HCEC 1CT (cell line): ENCODE data around the gene CACNA1C.

ENCODE experiments used
- DNase-seq: peaks from one replicate; pipeline ENCODE4 v3.0.0-alpha.2; 2017

The CACNA1C gene

GRCh38 chr12:2332236-2332635 is 279.4 kb downstream of the CACNA1C start:
- DNase-seq: peak; percentile 29

DNA sequence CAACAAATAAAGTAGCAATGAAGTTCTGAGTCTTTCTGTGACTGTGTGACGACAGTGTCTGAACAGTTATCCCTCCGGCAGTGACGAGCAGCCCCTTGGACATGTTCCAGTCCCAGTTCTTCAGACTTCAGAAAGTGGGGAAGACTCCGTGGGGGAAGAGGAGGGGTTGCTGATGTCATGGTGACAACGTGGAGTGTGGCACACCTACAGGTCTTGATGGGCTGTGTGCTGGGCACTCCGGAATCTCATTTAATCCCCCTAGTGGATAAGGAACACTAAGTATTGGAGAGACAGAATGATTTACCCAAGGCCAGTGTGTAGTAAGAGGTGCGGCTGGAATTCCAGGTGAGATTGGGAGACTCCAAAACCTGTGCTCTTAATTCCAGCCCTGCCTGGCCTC is 280.2 kb downstream of the CACNA1C start:
- DNase-seq: no peak

DNA sequence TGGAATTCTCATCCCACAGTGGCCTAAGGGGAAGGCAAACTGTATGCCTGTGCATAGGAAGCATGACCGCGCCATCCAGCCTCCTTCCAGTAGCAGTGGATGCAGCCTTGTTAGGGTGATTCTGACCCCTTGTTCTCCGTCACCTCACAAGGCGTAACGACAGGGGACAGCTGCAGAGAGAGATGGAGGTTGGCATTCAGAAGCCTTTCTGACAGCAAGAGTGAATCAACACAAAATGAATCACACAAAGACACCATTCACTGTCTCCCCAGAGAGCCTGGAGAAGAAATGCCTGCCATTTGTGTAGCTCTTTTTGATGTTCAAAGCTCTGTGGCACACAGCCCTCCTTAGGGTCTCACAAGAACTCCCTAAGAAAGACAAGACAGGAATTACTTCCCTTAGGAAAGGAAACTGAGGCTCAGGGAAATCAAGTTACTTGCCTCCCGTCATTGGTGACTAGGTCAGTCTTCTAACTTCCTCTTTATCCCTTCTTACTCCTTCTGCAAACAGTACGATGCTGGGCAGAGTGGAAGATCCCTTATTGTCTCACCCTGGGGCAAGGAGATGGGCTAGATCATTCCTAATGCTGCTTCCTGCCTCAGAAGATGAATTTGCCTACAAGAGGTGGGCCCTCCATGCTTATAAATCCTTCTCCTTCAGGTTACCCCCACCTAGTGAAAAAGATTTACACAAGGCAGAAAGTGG is 280.9 kb downstream of the CACNA1C start:
- DNase-seq: no peak

DNA sequence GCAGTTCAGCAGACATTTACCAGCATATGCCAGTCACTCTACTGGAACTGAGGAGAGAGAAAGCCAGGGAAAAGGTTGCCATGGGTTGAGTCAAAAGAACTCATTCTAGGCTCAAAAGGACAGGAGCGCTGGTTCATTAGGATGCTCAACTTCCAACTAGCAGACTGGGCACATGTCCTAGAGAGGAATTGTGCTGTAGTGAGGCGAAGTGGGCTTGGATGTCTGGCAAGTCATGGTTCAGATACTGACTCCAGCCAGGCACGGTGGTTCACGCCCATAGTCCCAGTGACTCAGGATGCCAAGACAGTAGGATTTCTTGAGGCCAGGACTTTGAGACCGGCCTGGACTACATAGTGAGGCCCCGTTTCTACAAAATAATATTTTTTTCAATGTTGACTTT is 281.5 kb downstream of the CACNA1C start:
- DNase-seq: no peak

DNA sequence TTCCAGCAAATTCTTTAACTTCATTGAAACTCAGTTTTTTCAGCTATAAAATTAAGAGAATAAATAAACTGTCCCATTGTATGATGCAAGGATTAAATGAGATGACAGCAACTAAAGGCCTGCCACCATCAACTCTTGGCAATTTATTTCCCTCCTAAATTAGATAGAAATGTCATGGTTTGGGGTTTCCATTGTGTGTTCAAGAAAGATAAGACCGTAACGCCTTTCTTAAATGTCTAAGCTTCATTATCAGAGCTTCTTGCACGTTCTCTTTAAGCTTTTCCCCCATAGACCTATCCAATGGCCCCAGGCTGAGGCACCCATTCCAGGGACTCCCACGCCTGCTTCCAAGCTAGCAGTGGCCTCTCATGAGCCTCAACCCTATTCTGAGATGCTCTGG is 281.9 kb downstream of the CACNA1C start:
- no peak for DNase-seq

- DNase-seq: no peak
Observed at GRCh38 chr12:2335109-2335508, 282.3 kb downstream of the CACNA1C start.

DNA sequence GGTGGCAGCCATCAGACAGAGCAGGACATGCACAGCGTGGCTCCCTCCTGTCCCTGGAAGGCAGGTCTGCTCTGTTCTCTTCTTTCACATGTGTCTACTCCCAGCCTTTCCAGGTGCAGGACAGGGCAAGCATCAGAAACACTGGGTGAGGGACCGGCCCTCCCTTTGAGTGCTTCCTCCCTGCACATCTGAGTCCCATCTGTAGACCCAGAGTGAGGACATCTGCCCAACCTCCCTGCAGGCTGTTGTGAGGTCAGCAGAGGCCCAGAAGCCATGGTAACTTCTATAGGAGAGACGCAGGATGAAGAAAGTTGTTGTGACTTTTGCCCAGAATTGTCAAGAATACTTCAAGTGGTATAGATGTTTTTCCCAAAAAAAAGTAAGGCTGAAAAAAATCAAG is 282.7 kb downstream of the CACNA1C start:
- DNase-seq: peak; percentile 51

DNA sequence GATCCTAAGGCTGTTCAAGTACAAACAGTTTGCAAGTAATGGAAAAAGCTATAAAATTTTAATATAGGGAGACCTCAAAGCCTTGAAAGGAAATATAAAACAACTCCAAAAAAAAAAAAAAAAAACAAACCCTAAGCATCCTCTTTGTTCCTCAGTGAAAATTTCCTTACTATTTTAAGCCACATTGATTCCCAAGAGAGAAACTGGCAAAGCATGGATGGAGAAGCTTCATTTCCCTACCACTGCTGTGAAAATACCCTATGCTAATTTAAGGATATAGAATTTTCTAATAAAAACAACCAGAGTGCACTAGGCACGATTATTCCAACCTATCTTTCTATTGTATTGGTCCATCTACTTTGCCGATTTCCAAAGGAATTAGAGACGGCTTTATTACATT is 283.1 kb downstream of the CACNA1C start:
- DNase-seq: no peak

DNA sequence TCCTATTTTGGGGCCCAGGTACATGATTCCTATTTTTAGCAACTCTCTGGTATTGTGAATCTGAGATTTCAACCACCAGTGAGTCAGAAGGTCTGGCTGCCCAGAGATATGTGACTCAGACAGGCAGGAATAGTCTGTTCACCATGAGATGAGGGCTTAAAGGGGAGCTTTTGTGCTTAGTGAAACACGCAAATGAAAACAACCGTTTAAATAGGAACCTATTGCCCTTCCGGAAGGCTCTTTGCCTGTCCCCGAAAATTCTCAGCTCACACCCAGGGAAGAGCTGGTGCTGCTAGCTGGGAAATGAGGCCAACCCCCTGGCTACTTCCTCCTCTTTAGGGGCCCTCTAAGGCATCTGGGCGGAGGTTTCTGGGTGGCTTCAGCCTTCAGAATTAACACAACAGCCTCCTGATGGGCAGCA is 283.6 kb downstream of the CACNA1C start:
- DNase-seq: peak; percentile 99

GRCh38 chr12:2337031-2338010 is 284.5 kb downstream of the CACNA1C start:
- DNase-seq: no peak

DNA sequence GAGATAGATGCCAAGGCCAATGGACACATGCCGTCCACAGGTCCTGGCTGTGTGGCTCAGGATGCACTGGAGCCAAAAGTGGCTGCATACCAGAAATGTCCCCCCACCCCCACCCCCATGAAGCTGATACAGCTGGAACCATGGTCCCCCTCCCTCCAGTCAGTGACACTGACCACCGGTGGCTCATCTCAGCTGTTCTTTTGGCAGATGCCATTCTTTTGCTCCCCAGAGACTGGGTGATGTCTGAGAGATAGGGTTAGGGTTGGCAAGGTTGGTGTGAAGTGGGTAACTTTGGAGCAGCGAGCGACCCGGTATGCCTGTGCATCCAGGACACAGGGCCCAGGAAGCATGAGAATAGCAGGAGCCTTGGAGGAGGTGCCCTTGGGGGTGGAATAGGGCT is 285.6 kb downstream of the CACNA1C start:
- no peak for DNase-seq

GRCh38 chr12:2338991-2339431 is 286.2 kb downstream of the CACNA1C start:
- DNase-seq: peak; percentile 87

DNA sequence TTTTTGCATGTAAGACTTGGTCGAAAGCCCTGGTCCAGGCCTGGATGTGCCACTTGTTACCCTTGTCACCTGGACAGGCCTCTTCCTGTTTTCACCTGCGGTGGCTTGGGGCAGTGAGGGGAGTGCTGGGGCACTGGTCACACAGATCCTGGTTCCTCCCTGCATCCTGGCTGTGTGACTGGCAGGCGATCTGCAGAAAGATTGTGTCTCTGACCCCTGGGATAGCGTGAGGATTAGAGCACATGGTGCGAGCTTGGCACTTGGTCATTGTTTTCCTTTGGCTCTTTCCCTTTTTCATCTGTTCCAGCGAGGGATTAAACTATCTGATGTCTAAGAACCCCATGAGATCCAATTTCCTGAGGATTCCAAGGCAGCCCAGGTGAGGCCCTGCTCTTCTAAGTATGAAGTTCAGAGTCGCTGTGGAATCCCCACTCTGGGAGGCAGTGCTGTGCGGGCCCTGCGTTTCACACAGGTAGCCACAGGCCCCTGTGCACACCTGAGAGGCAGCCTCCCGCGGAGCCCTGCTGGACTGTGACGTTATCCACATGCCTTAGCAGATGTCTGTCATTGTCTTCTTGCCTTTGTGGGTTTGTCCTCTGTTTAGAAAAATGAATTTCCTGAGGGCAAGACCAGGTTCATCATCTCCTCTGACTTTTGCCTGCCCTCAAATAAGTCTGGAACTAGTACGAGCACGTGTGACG is 288.4 kb downstream of the CACNA1C start:
- peak; percentile 27 for DNase-seq

DNA sequence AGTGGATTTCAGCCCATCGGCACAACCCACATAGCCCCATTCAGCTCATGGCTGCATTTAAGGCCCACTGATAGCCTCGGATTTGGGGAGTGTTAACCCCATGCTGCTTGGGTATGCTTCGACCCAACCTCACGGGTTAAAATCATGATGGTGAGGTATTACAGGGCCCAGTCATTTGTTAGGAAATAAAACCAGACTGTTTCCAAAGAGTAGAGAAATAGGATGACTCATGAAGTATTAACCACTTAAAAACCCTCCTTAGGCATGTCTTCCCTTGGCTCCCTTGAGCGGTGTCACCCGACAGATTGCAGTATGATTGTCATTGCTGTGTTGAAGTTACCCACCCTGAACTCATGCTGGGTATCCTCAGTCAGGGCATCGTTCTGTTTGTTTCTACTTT is 289.1 kb downstream of the CACNA1C start:
- peak; percentile 92 for DNase-seq

DNA sequence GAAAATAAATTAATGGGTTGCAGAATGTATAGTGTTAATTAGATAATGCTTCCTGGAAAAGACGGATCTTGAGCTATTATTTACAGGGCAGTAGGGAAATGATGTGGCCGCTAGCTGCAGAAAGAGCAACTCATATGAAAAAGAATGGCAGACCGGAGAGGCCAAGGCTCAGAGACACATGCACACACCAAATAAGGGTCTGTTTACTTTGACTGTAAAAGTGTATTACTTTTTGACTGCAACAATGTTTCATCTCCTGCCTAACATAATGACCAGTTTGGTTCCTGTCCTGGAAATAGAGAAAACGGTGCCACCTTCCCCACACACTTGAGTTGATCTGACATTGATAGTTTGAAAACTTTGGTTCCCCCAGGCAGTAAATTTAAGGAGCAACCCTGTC is 290.9 kb downstream of the CACNA1C start:
- DNase-seq: no peak

DNA sequence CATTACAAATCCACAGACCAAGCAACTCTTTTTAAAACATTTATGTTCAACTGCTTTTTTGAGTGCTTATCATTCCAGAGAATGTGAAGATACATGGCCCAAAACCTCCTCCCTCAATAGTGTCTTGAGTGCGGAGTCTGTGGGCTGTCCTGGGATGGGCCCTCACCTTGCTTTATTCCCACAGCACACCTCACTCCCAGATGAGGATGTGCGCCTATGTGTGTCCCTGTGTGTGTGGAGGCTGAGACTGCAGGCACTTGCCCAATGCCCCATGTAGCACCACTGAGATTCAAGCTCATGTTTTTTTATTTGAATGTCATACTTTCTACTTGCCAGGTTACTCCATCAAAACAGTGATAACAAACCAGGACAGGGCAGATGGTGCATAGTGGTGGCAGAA is 291.7 kb downstream of the CACNA1C start:
- no peak for DNase-seq

GRCh38 chr12:2344885-2345284 is 292.1 kb downstream of the CACNA1C start:
- no peak for DNase-seq

GRCh38 chr12:2345902-2346301 is 293.1 kb downstream of the CACNA1C start:
- no peak for DNase-seq

GRCh38 chr12:2346416-2346815 is 293.6 kb downstream of the CACNA1C start:
- no peak for DNase-seq

- DNase-seq: peak; percentile 15
Observed at GRCh38 chr12:2347137-2347843, 294.5 kb downstream of the CACNA1C start.

- DNase-seq: peak; percentile 31
Observed at GRCh38 chr12:2347844-2348481, 295.2 kb downstream of the CACNA1C start.

GRCh38 chr12:2348482-2348852 is 295.7 kb downstream of the CACNA1C start:
- DNase-seq: no peak
